GM10847 (cell line): ENCODE measurements around the gene ZSCAN31.

ENCODE experiments used
- POLR2A ChIP-seq: IDR thresholded peaks from 2 replicates; pipeline ENCODE4 v1.6.1; 2011; ENCODE audit not compliant: insufficient read length; ENCODE audit errors: extremely low read depth

ZSCAN31 gene

GRCh38 chr6:28335564-28336283 is at the start of gene ZSCAN31:
ZSCAN31 (minus strand) TSS chr6:28336148; CDS start chr6:28329683, 6,465 bp downstream.
- TF ChIP-seq POLR2A = peak; percentile 32

- TF ChIP-seq POLR2A = no peak
These were observed 48.2 kb upstream of the ZSCAN31 start for GRCh38 chr6:28384143-28384533.

- TF ChIP-seq POLR2A = no peak
These were observed 47.5 kb upstream of the ZSCAN31 start for GRCh38 chr6:28383235-28384142.

GRCh38 chr6:28380381-28380780 is 44.4 kb upstream of the ZSCAN31 start:
- no peak for TF ChIP-seq POLR2A

GRCh38 chr6:28378644-28379043 is 42.7 kb upstream of the ZSCAN31 start:
- TF ChIP-seq POLR2A = no peak

- no peak for TF ChIP-seq POLR2A
These were observed 41.9 kb upstream of the ZSCAN31 start for GRCh38 chr6:28377879-28378278.

- TF ChIP-seq POLR2A = no peak
These were observed 38.0 kb upstream of the ZSCAN31 start for GRCh38 chr6:28373925-28374324.

- no peak for TF ChIP-seq POLR2A
These were observed 35.9 kb upstream of the ZSCAN31 start for GRCh38 chr6:28371706-28372451.

GRCh38 chr6:28371280-28371679 is 35.3 kb upstream of the ZSCAN31 start:
- TF ChIP-seq POLR2A = no peak

- no peak for TF ChIP-seq POLR2A
These were observed 34.5 kb upstream of the ZSCAN31 start for GRCh38 chr6:28370440-28370839.

GRCh38 chr6:28369463-28369862 is 33.5 kb upstream of the ZSCAN31 start:
- TF ChIP-seq POLR2A = no peak

- TF ChIP-seq POLR2A = no peak
These were observed 32.6 kb upstream of the ZSCAN31 start for GRCh38 chr6:28368522-28368921.

- TF ChIP-seq POLR2A = no peak
These were observed 25.0 kb upstream of the ZSCAN31 start for GRCh38 chr6:28360961-28361360.

GRCh38 chr6:28357036-28357435 is 21.1 kb upstream of the ZSCAN31 start:
- TF ChIP-seq POLR2A = no peak

GRCh38 chr6:28356666-28357020 is 20.7 kb upstream of the ZSCAN31 start:
- no peak for TF ChIP-seq POLR2A
